Right atrium auricular region (tissue), 2 donors: ENCODE data around the gene MAEA. TPM values are rescaled to one million over a fixed set of nuclear protein-coding genes. Genes with fewer than 3 reads are reported as not detected.

Experiments
- DNase-seq: peaks from one replicate; pipeline ENCODE4 v3.0.0-alpha.2; 2019; ENCODE audit warnings: low spot score
- H3K27ac ChIP-seq, 2 donors: fragments of 200-600 bp; sonication (generic); 1 replicate in 1 of 2; 2 replicates in 1 of 2; pipeline ENCODE4 v1.5.1; 2016 to 2019
- H3K27me3 ChIP-seq, 2 donors: fragments of 200-600 bp; sonication (generic); one replicate each; pipeline versions ENCODE4 v1.5.1 to v1.6.0; 2017 to 2019
- H3K36me3 ChIP-seq: fragments of 200-600 bp; sonication (generic); one replicate; pipeline ENCODE4 v1.5.1; 2016
- H3K4me1 ChIP-seq, 2 donors: fragments of 200-600 bp; sonication (generic); one replicate each; pipeline versions ENCODE4 v1.5.1 to v1.6.0; 2017 to 2019
- H3K4me3 ChIP-seq, 2 donors: fragments of 200-600 bp; sonication (generic); 1 replicate in 1 of 2; 2 replicates in 1 of 2; pipeline ENCODE4 v1.5.1; 2017 to 2019; ENCODE audit warnings: mild to moderate bottlenecking in 1 of 2, moderate library complexity in 1 of 2
- H3K9me3 ChIP-seq, 2 donors: fragments of 200-600 bp; sonication (generic); one replicate each; pipeline ENCODE4 v1.5.1; 2019
- CTCF ChIP-seq, 2 donors: fragments of 200-600 bp; sonication (generic); IDR thresholded peaks; one replicate each; pipeline ENCODE4 v1.5.1; 2019; ENCODE audit warnings: antibody characterized with exemption in 2 of 2
- total RNA-seq, 2 donors: library from RNA; depleted of rRNA; stranded (reverse); fragments of >200 nt; gene quantifications; one replicate each; pipeline ENCODE4 v1.1.0, GENCODE V29; 2016

The MAEA gene
- total RNA-seq, 2 donors from 2014 or later, result 46.0 to 51.7 TPM

- TF ChIP-seq CTCF (IDR thresholded peaks at IDR 0.05), result no peak
- Histone ChIP-seq H3K27ac (no peak overlapping the region), H3K9me3 (no peaks in the 10 kb centered on the region), H3K4me1 (peaks cover 0 to 32% of the 10 kb centered on the region in 2 donors), H3K4me3 (no peak overlapping the region), H3K36me3 (no peaks in the 10 kb centered on the region), H3K27me3 (no peaks in the 10 kb centered on the region)
- DNase-seq, result no peak
These were observed 16.2 kb downstream of the MAEA start for GRCh38 chr4:1305781-1306455.

- peaks cover 7% of the 10 kb centered on the region for H3K36me3 ChIP-seq
- peak overlapping the region in 1 of 2 donors; percentile 57 for H3K27ac ChIP-seq
- TF ChIP-seq CTCF (IDR thresholded peaks at IDR 0.05), result no peak
- H3K4me1 ChIP-seq, result peaks cover 0 to 33% of the 10 kb centered on the region in 2 donors
- H3K27me3 ChIP-seq, result no peaks in the 10 kb centered on the region
- no peaks in the 10 kb centered on the region for H3K9me3 ChIP-seq
- DNase-seq, result no peak
- H3K4me3 ChIP-seq, result no peak overlapping the region
These were observed 18.5 kb downstream of the MAEA start for GRCh38 chr4:1307951-1308735.

GRCh38 chr4:1309261-1310010 lies 19.7 kb downstream of the MAEA start:
- Histone ChIP-seq H3K27ac (peak overlapping the region; percentile 57 to 64), H3K9me3 (no peaks in the 10 kb centered on the region), H3K4me3 (peak overlapping the region; percentile 20 to 46), H3K4me1 (peaks cover 0 to 33% of the 10 kb centered on the region in 2 donors), H3K27me3 (no peaks in the 10 kb centered on the region), H3K36me3 (peaks cover 18% of the 10 kb centered on the region)
- TF ChIP-seq CTCF (IDR thresholded peaks at IDR 0.05), result no peak
- DNase-seq, result peak; percentile 88

GRCh38 chr4:1310031-1310795 lies 20.5 kb downstream of the MAEA start:
- Histone ChIP-seq H3K4me1 (peaks cover 0 to 33% of the 10 kb centered on the region in 2 donors), H3K27ac (peak overlapping the region; percentile 57 to 64), H3K9me3 (no peaks in the 10 kb centered on the region), H3K27me3 (no peaks in the 10 kb centered on the region), H3K4me3 (peak overlapping the region; percentile 20 to 46), H3K36me3 (peaks cover 26% of the 10 kb centered on the region)
- TF ChIP-seq CTCF (IDR thresholded peaks at IDR 0.05), result no peak
- no peak for DNase-seq
